Stimulated activated CD4-positive, alpha-beta T cell treated with anti-CD3 and anti-CD28 coated beads, TNF-alpha, amount 100 ng/mL, for 1 hour (primary cell): ENCODE results near the gene MLLT1.

Experiments
- DNase-seq, 3 donors: peaks; one replicate each; pipeline ENCODE4 v3.0.0-alpha.2; 2020; ENCODE audit warnings: low read depth in 3 of 3, low spot score in 1 of 3

The MLLT1 gene

GRCh38 chr19:6212403-6213265, 67.1 kb downstream of the MLLT1 start:
- no peak for DNase-seq

DNA sequence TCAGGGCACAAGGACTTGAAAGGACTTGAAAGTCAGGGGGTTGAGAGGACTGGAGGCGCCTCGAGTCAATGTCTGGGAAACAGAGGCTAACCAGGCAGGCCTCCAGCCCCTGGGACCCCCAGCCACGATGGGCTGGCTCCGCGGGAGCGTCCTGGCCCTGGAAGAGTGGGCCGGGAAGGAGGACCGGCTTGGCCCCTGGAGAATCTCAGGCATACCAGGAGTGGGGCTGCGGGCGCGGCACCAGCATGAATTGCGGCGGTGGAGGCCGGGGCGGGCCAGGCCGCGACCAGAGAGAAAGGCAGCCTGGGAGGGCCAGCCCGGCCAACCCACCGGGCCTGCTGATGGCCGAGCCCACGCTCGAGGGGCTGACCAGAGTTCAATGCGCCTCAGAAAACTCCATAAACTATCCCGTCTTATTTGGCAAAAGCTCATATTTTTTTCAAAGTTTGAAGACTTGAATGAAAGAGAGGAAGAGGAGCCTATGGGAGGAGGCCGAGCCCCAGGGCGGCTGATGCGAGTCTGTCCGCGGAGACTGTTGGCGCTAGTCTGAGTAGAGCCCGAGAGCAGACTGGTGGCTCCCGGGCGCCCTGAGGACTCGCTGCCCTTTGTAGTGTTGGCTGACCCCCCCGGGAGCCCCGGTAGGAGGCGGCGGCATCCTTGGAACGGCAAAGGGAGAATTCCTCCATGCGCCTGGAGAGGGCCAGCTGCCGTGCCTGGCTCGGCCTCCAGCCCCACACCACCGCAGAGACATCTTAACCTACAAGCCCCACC, 68.0 kb downstream of the MLLT1 start:
- no peak for DNase-seq

DNA sequence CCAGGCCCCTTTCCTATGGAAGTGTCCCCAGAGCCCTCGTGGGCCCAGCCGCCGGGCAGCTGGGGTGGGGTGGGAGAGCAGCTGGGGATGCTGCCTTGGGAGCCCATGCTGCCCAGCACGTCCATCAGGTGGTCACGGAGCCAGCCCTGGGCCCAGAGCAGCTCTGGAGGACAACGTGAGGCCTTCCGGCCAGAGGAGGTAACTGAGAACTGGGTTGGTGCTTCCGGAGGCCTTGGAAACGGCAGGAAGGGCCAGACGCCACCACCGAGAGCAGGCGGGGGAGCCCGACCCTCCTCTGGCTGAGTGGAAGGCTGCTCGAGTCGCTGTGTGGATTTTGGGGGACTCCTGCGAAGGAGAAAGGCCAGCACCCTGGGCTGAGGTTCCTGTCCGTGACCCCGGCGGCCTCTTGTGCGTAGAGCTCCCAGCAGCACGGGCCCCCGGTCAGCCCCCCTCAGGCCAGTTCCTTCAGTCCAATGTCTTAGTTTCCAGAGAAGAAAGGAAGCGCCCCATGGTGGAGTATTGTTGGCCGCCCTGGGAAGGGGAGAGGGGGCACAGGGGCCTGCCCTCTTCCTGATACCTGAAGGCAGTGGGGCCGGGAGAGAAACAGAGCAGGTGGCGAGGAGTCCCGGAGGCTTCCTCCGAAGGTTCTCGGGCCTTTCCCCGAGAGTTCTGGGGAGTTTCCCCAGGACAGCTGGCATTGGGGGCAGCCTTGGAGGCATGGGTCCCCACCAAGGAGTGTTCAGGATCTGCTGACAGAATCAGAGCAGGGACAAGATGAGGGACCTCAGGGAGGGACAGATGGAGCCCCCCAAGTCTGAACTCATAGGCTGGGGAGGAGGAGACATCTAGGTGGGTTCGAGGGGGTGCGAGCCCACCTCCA, 68.8 kb downstream of the MLLT1 start:
- no peak for DNase-seq

- DNase-seq: no peak
These were observed 69.7 kb downstream of the MLLT1 start for GRCh38 chr19:6210091-6210490.

- DNase-seq: no peak
These were observed 70.1 kb downstream of the MLLT1 start for GRCh38 chr19:6209680-6210079.

DNA sequence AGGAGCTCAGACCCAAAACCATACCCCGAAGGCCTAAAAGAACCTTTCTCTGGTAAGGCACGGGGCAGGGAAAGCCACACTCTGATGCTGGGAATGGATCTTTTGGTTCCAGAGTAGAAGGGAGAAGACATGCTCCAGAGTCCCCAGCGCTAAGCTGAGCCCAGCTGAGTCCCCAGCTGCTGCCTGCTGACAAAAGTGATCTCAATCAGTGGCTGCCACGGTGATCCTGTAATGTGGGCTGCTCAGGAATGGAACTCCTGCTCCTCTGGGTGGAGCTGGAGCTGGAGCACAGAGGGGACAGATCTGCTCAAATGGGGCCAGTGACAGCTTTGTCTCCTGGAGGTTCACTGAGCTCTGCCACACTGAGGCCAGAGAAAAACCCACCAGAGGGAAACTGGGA, 70.5 kb downstream of the MLLT1 start:
- DNase-seq: no peak

DNA sequence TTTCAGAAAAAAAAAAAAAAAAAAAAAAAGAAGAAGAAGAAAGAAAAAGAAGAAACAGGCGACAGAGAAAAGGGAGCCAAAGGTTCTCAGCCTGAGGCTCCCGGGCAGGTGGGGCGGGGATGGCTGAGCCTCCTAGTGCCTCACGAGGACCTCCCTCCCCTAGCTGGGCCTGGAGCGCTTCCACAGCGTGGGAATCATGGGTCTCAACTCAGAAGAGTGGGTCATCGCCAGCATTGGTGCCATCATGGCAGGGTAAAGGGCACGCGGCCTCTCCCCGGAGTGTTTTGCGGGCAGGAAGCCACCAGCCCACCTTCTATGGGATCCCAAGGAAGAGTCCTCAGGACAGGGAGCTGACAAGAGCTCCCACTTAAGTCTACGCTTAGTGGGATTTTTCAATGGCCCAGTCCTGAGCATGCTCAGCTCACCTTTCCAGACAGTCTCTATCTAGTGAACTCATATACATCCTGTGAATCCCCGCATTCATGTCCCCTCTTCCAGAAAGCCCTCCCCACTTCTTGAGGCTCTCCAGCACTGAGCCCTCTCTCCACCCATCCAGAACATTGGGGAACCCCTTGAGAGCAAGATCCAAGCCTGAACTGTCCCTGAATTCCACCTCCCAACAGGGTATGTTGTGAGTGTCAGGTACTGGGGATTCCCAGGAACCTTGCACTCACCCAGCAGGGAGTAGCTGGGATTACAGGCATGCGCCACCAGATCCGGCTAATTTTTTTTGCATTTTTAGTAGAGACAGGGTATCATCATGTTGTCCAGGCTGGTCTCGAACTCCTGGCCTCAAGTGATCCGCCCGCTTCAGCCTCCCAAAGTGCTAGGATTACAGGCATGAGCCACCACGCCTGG, 74.7 kb downstream of the MLLT1 start:
- DNase-seq: no peak

GRCh38 chr19:6204212-6204611, 75.6 kb downstream of the MLLT1 start:
- DNase-seq: no peak

- peak; percentile 99 to 100 (median 100) for DNase-seq
These were observed 80.4 kb downstream of the MLLT1 start for GRCh38 chr19:6199240-6199994.

- no peak for DNase-seq
These were observed 80.9 kb downstream of the MLLT1 start for GRCh38 chr19:6198896-6199239.

DNA sequence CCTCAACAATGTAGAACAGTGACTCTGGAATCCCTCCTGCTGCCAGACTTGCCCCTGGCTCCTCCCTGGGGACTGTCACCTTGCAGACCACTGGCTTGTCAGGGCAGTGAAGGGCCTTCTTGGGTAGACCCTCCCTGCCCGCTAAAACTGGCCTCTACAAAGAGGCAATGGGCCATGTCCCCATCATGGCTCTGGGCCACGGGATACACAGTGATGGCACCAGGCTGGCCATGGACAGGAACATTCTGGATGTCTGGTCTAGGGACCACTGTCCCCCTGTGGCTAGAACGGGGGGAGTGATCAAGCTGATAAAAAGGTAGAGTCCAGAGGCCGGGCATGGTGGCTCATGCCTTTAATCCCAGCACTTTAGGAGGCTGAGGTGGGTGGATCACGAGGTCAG, 83.4 kb downstream of the MLLT1 start:
- DNase-seq: no peak

GRCh38 chr19:6188811-6189210, 91.0 kb downstream of the MLLT1 start:
- DNase-seq: no peak

GRCh38 chr19:6187374-6187773, 92.4 kb downstream of the MLLT1 start:
- no peak for DNase-seq

DNA sequence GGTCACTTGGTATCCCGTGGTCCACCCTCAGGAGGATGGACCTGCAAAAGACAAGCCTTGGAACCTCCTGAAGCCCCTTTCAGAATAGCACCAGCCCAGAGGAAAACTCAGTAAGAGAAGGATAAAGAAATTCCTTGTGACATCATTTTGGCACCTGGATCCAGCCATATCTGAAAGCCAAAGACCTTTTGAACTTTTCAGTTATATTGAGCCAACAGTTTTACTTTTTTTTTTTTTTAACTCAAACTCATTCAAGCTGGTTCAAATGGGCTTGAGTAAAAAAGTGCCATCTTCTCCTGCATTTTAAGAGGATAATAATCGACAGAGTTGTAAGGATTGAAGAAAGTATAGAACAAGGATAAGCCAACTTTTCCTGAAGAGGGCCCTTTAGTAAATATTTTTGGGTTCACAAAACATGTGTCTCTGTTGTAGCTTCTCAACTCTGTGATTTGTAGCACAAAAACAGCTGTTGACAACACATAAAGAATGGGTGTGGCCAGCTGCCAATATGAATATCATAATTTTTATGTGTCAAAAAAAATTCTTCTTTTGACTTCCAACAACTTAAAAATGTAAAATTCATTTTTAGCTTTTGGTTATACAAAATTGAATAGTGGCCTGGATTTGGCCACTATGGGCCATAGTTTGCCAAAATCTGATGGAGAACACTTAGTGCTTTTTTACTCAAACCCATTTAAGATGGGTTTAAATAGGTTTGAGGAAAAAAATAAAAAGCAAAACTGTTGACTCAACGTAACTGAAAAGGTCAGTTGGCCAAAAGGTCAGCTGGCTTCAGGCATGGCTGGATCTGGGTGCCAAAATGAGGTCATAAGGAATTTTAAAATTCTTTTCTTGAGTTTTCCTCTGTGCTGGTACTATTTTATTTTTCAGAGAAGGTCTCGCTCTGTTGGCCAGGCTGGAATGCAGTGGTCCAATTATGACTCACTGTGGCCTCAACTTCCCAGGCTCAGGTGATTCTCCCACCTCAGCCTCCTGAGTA, 93.6 kb downstream of the MLLT1 start:
- DNase-seq: no peak

- no peak for DNase-seq
These were observed 94.5 kb downstream of the MLLT1 start for GRCh38 chr19:6185093-6185834.

- DNase-seq: no peak
These were observed 98.7 kb downstream of the MLLT1 start for GRCh38 chr19:6181119-6181518.

- no peak for DNase-seq
These were observed 106.6 kb downstream of the MLLT1 start for GRCh38 chr19:6173190-6173589.
